Left lung (tissue), 14 donors: ENCODE measurements around the gene RLN1. TPM values are rescaled to one million over a fixed set of nuclear protein-coding genes. Genes with fewer than 3 reads are reported as not detected.
A peak's percentile ranks its signal among the peaks of the same experiment; 100 is the strongest.
"Not testable (repeated sequence)": the region's sequence is repeated elsewhere in the genome, so short reads cannot be mapped to it uniquely, and the experiment has no call there.

Experiments
- ATAC-seq: fragments of 200-7000 bp; cut with Tn5 transposase; one replicate; pipeline ENCODE4 v1.9.1; 2020; ENCODE audit warnings: moderate library complexity
- DNase-seq, 4 donors: peaks; one replicate each; pipeline ENCODE4 v3.0.0-alpha.2; 2013 to 2020
- H3K27ac ChIP-seq, 2 donors: fragments of 200-600 bp; sonication (generic) in 1 of 2; one replicate each; pipeline versions ENCODE4 v1.5.0 to v1.8.0; 2020 to 2021
- H3K27me3 ChIP-seq, 2 donors: fragments of 200-600 bp; sonication (generic) in 1 of 2; one replicate each; pipeline versions ENCODE4 v1.5.0 to v1.8.0; 2020 to 2021
- H3K36me3 ChIP-seq, 2 donors: fragments of 200-600 bp; sonication (generic) in 1 of 2; one replicate each; pipeline versions ENCODE4 v1.5.0 to v1.8.0; 2020 to 2021
- H3K4me1 ChIP-seq, 2 donors: fragments of 200-600 bp; one replicate each; pipeline ENCODE4 v1.8.0; 2021
- H3K4me3 ChIP-seq, 2 donors: fragments of 200-600 bp; sonication (generic) in 1 of 2; one replicate each; pipeline versions ENCODE4 v1.5.0 to v1.8.0; 2020 to 2021; ENCODE audit warnings: mild to moderate bottlenecking in 1 of 2
- H3K9me3 ChIP-seq, 2 donors: fragments of 200-600 bp; sonication (generic) in 1 of 2; one replicate each; pipeline versions ENCODE4 v1.5.0 to v1.8.0; 2020 to 2021
- CTCF ChIP-seq, 2 donors: fragments of 200-600 bp; sonication (generic) in 1 of 2; IDR thresholded peaks; one replicate each; pipeline versions ENCODE4 v1.5.0 to v1.8.0; 2021; ENCODE audit warnings: antibody characterized with exemption in 2 of 2
- intact Hi-C, 2 donors: fragments of 100-400 bp; cut with DNase I; formaldehyde crosslinking; loops; one replicate each; pipeline versions ENCODE4 v1.11.2 to v1.14.2; 2022
- long read RNA-seq, 12 donors: library from polyadenylated mRNA in 2 of 12; unstranded in 2 of 12; transcript quantifications; one replicate each; pipeline ENCODE4 v2.0.0 and lab custom pipeline, GENCODE V29; 2019 to 2026
- polyA plus RNA-seq, 6 donors: library from polyadenylated mRNA; unstranded; fragments of 120-200 nt; gene quantifications; one replicate each; pipeline ENCODE4 v1.2.1, GENCODE V29; 2013; ENCODE audit not compliant: insufficient read length in 6 of 6
- total RNA-seq, 2 donors: library from RNA; stranded (reverse); fragmentation: NEBNext Ultra II Directional; extraction: Animal tissue kit (Norgen Biotek cat#: 25700); gene quantifications; one replicate each; pipeline ENCODE4 v1.2.1, GENCODE V29; 2021
- donor health status: DM: no; HTN: yes; CAD: no.
- donor health status: DM: no; HTN: no; CAD: no.

RLN1 gene
- under 1 TPM; 0.42 to 0.79 TPM for total RNA-seq
- 1 to 10 TPM in 1 of 6 donors, under 1 TPM in 5; 0.53 to 1.7 (median 0.64) TPM for polyA plus RNA-seq
- long read RNA-seq, donor 1, result 0 reads
- long read RNA-seq, donor 2, result 0 reads
- long read RNA-seq, donor 3, result 0 reads
- long read RNA-seq, donor 4, partial matches to known transcripts, result 0 of 1 reads
- long read RNA-seq, donor 4, other reads (novel, unspliced or antisense), result 0 of 1 reads
- long read RNA-seq, donor 5, result 0 reads
- long read RNA-seq, donor 6, partial matches to known transcripts, result 0 of 1 reads
- long read RNA-seq, donor 6, other reads (novel, unspliced or antisense), result 0 of 1 reads
- long read RNA-seq, donor 7, result 0 reads
- long read RNA-seq, donor 8, result 0 reads
- long read RNA-seq, donor 9, result 0 reads
- long read RNA-seq, donor 10, result 0 reads
- long read RNA-seq, donor 11, result 0 reads
- long read RNA-seq, donor 12, result 0 reads

GRCh38 chr9:5338992-5339981 lies at the start of gene RLN1:
Gene RLN1 (minus strand): TSS chr9:5339876. CDS start chr9:5339746, 130 bp downstream.
- ATAC-seq (peak; percentile 100), DNase-seq (peak in 1 of 4 donors; percentile 5)
- H3K27ac ChIP-seq, H3K9me3 ChIP-seq, intact Hi-C loops, H3K36me3 ChIP-seq, H3K27me3 ChIP-seq, H3K4me1 ChIP-seq, H3K4me3 ChIP-seq: not testable (repeated sequence)

GRCh38 chr9:5389109-5389732 lies 49.5 kb upstream of the RLN1 start:
- intact Hi-C loops, result no loop called here
- Histone ChIP-seq H3K9me3 (no peaks in the 10 kb centered on the region), H3K4me1 (peaks cover 0 to 4% of the 10 kb centered on the region in 2 donors), H3K27me3 (no peaks in the 10 kb centered on the region), H3K36me3 (no peaks in the 10 kb centered on the region), H3K27ac (no peak overlapping the region), H3K4me3 (no peak overlapping the region)
- ATAC-seq (peak; percentile 17), DNase-seq (no peak)
- no peak for TF ChIP-seq CTCF (IDR thresholded peaks at IDR 0.05)

GRCh38 chr9:5388026-5388819 lies 48.5 kb upstream of the RLN1 start:
- peak; percentile 47 for ATAC-seq
- Histone ChIP-seq H3K9me3 (no peaks in the 10 kb centered on the region), H3K4me1 (peaks cover 0 to 4% of the 10 kb centered on the region in 2 donors), H3K27me3 (no peaks in the 10 kb centered on the region), H3K36me3 (no peaks in the 10 kb centered on the region), H3K4me3 (no peak overlapping the region), H3K27ac (no peak overlapping the region)
- intact Hi-C loops, result no loop called here
- TF ChIP-seq CTCF (IDR thresholded peaks at IDR 0.05), result no peak
- no peak for DNase-seq

GRCh38 chr9:5384436-5384835 lies 44.8 kb upstream of the RLN1 start:
- Histone ChIP-seq H3K27me3 (no peaks in the 10 kb centered on the region), H3K4me3 (no peak overlapping the region), H3K27ac (no peak overlapping the region), H3K36me3 (peaks cover 0 to 12% of the 10 kb centered on the region in 2 donors), H3K9me3 (no peaks in the 10 kb centered on the region), H3K4me1 (peaks cover 0 to 4% of the 10 kb centered on the region in 2 donors)
- no peak for ATAC-seq
- DNase-seq, result no peak
- TF ChIP-seq CTCF (IDR thresholded peaks at IDR 0.05), result no peak
- intact Hi-C loops, result no loop called here

GRCh38 chr9:5382479-5382878 lies 42.8 kb upstream of the RLN1 start:
- DNase-seq (no peak), ATAC-seq (no peak)
- Histone ChIP-seq H3K4me3 (no peak overlapping the region), H3K4me1 (no peaks in the 10 kb centered on the region), H3K9me3 (no peaks in the 10 kb centered on the region), H3K27ac (no peak overlapping the region), H3K36me3 (peaks cover 0 to 12% of the 10 kb centered on the region in 2 donors), H3K27me3 (no peaks in the 10 kb centered on the region)
- no peak for TF ChIP-seq CTCF (IDR thresholded peaks at IDR 0.05)
- intact Hi-C loops, result no loop called here
